ENCODE measurements around the gene F2R. TPM values are rescaled to one million over a fixed set of nuclear protein-coding genes. Genes with fewer than 3 reads are reported as not detected.

The F2R gene
- total RNA-seq, 1 donor from 2014 or later: 20.1 TPM

GRCh38 chr5:76720988-76721569 lies 5.2 kb downstream of the F2R start:
- no peak for DNase-seq (ENCODE audit: extremely low spot score, unreplicated experiment)
- Mint-ChIP-seq H3K9me3 (no peaks in the 10 kb centered on the region), H3K4me3 (no peak overlapping the region), H3K27ac (no peak overlapping the region), H3K27me3 (peaks cover 10% of the 10 kb centered on the region), H3K36me3 (peaks cover 4% of the 10 kb centered on the region), H3K4me1 (ENCODE audit: unreplicated experiment) (no peaks in the 10 kb centered on the region)
- no peak for TF ChIP-seq CTCF (conservative IDR thresholded peaks at IDR 0.05)

- H3K27me3 Mint-ChIP-seq: no peaks in the 10 kb centered on the region
- H3K4me3 Mint-ChIP-seq: no peak overlapping the region
- H3K9me3 Mint-ChIP-seq: peaks cover 3% of the 10 kb centered on the region
- DNase-seq (ENCODE audit: extremely low spot score, unreplicated experiment): no peak
- no peak for TF ChIP-seq CTCF (conservative IDR thresholded peaks at IDR 0.05)
- no peaks in the 10 kb centered on the region for H3K4me1 Mint-ChIP-seq (ENCODE audit: unreplicated experiment)
- no peak overlapping the region for H3K27ac Mint-ChIP-seq
- peaks cover 7% of the 10 kb centered on the region for H3K36me3 Mint-ChIP-seq
Observed at GRCh38 chr5:76723266-76723665, 7.3 kb downstream of the F2R start.

- no peak for DNase-seq (ENCODE audit: extremely low spot score, unreplicated experiment)
- Mint-ChIP-seq H3K36me3 (peaks cover 10% of the 10 kb centered on the region), H3K9me3 (peaks cover 5% of the 10 kb centered on the region), H3K27ac (no peak overlapping the region), H3K4me3 (no peak overlapping the region), H3K4me1 (ENCODE audit: unreplicated experiment) (no peaks in the 10 kb centered on the region), H3K27me3 (no peaks in the 10 kb centered on the region)
- no peak for TF ChIP-seq CTCF (conservative IDR thresholded peaks at IDR 0.05)
Observed at GRCh38 chr5:76723906-76724305, 8.0 kb downstream of the F2R start.

- Mint-ChIP-seq H3K27ac (no peak overlapping the region), H3K36me3 (peaks cover 20% of the 10 kb centered on the region), H3K4me1 (ENCODE audit: unreplicated experiment) (no peaks in the 10 kb centered on the region), H3K27me3 (no peaks in the 10 kb centered on the region), H3K4me3 (no peak overlapping the region), H3K9me3 (peaks cover 9% of the 10 kb centered on the region)
- no peak for DNase-seq (ENCODE audit: extremely low spot score, unreplicated experiment)
- no peak for TF ChIP-seq CTCF (conservative IDR thresholded peaks at IDR 0.05)
Observed at GRCh38 chr5:76724871-76725270, 8.9 kb downstream of the F2R start.

GRCh38 chr5:76728965-76729364 lies 13.0 kb downstream of the F2R start:
- H3K36me3 Mint-ChIP-seq: peaks cover 46% of the 10 kb centered on the region
- no peak for TF ChIP-seq CTCF (conservative IDR thresholded peaks at IDR 0.05)
- no peaks in the 10 kb centered on the region for H3K27me3 Mint-ChIP-seq
- H3K4me1 Mint-ChIP-seq (ENCODE audit: unreplicated experiment): peaks cover 3% of the 10 kb centered on the region
- no peak for DNase-seq (ENCODE audit: extremely low spot score, unreplicated experiment)
- H3K4me3 Mint-ChIP-seq: no peak overlapping the region
- peaks cover 9% of the 10 kb centered on the region for H3K9me3 Mint-ChIP-seq
- no peak overlapping the region for H3K27ac Mint-ChIP-seq
